ENCODE results near the gene KIF25.

The KIF25 gene

GRCh38 chr6:168052291-168052891 lies 54.9 kb downstream of the KIF25 start:
- H4K8ac ChIP-seq (ENCODE audit: low read depth, low read length), result no peak overlapping the region
- DNase-seq, result no peak
- H3K4me1 ChIP-seq (ENCODE audit: control insufficient read depth, low read depth, low read length), result no peaks in the 10 kb centered on the region
- no peak overlapping the region for H2BK120ac ChIP-seq (ENCODE audit: low read depth, low read length)
- H3K4me2 ChIP-seq (ENCODE audit: low read length), result no peak overlapping the region
- H2AK5ac ChIP-seq (ENCODE audit: low read length), result no peak overlapping the region
- no CpG with 5 or more reads among the region's 26 CpGs for WGBS (ENCODE audit: extremely low coverage, insufficient coverage, low lambda C conversion rate)
- no peak overlapping the region for H2BK5ac ChIP-seq (ENCODE audit: low read length)
- no peak overlapping the region for H3K4ac ChIP-seq (ENCODE audit: low read depth, low read length)
- H3K56ac ChIP-seq (ENCODE audit: low read length), result no peak overlapping the region
- no peak overlapping the region for H3K18ac ChIP-seq (ENCODE audit: low read length)
- no peak overlapping the region for H3K27ac ChIP-seq (ENCODE audit: low read depth, low read length)
- no peak overlapping the region for H3K4me3 ChIP-seq (ENCODE audit: low read length)
- H3K9ac ChIP-seq (ENCODE audit: low read length), result no peak overlapping the region
- no peak overlapping the region for H2BK15ac ChIP-seq (replicated peaks; ENCODE audit: low read depth)
- H3K23ac ChIP-seq (ENCODE audit: low read length), result no peak overlapping the region
- H3K27me3 ChIP-seq (ENCODE audit: insufficient read depth, low read length, poor library complexity), result no peaks in the 10 kb centered on the region
- H3K79me1 ChIP-seq (ENCODE audit: low read length), result no peaks in the 10 kb centered on the region
- H3K79me2 ChIP-seq (ENCODE audit: control insufficient read depth, insufficient read depth, low read length), result no peaks in the 10 kb centered on the region
- no peaks in the 10 kb centered on the region for H3K36me3 ChIP-seq (ENCODE audit: control insufficient read depth, insufficient read depth, low read length)
- no peak overlapping the region for H4K5ac ChIP-seq (ENCODE audit: low read length)

GRCh38 chr6:168053086-168053956 lies 55.9 kb downstream of the KIF25 start:
- Histone ChIP-seq H3K4ac (ENCODE audit: low read depth, low read length) (no peak overlapping the region), H3K4me2 (ENCODE audit: low read length) (no peak overlapping the region), H3K56ac (ENCODE audit: low read length) (no peak overlapping the region), H2AK5ac (ENCODE audit: low read length) (no peak overlapping the region), H3K79me2 (ENCODE audit: control insufficient read depth, insufficient read depth, low read length) (no peaks in the 10 kb centered on the region), H2BK15ac (replicated peaks; ENCODE audit: low read depth) (no peak overlapping the region), H3K18ac (ENCODE audit: low read length) (no peak overlapping the region), H2BK5ac (ENCODE audit: low read length) (no peak overlapping the region), H3K27me3 (ENCODE audit: insufficient read depth, low read length, poor library complexity) (no peaks in the 10 kb centered on the region), H3K4me1 (ENCODE audit: control insufficient read depth, low read depth, low read length) (no peaks in the 10 kb centered on the region), H2BK120ac (ENCODE audit: low read depth, low read length) (no peak overlapping the region), H4K5ac (ENCODE audit: low read length) (no peak overlapping the region), H3K23ac (ENCODE audit: low read length) (no peak overlapping the region), H3K27ac (ENCODE audit: low read depth, low read length) (no peak overlapping the region), H3K4me3 (ENCODE audit: low read length) (no peak overlapping the region), H3K36me3 (ENCODE audit: control insufficient read depth, insufficient read depth, low read length) (no peaks in the 10 kb centered on the region), H4K8ac (ENCODE audit: low read depth, low read length) (no peak overlapping the region), H3K9ac (ENCODE audit: low read length) (no peak overlapping the region), H3K79me1 (ENCODE audit: low read length) (no peaks in the 10 kb centered on the region)
- no CpG with 5 or more reads among the region's 38 CpGs for WGBS (ENCODE audit: extremely low coverage, insufficient coverage, low lambda C conversion rate)
- DNase-seq, result no peak

- H4K8ac ChIP-seq (ENCODE audit: low read depth, low read length), result no peak overlapping the region
- WGBS (ENCODE audit: extremely low coverage, insufficient coverage, low lambda C conversion rate), result no CpG with 5 or more reads among the region's 14 CpGs
Measured at GRCh38 chr6:168053957-168054471, 56.5 kb downstream of the KIF25 start.

GRCh38 chr6:168054765-168055560 lies 57.5 kb downstream of the KIF25 start:
- Histone ChIP-seq H4K8ac (ENCODE audit: low read depth, low read length) (no peak overlapping the region), H3K4me2 (ENCODE audit: low read length) (no peak overlapping the region), H3K9ac (ENCODE audit: low read length) (no peak overlapping the region), H4K5ac (ENCODE audit: low read length) (no peak overlapping the region), H3K27ac (ENCODE audit: low read depth, low read length) (no peak overlapping the region), H3K4ac (ENCODE audit: low read depth, low read length) (no peak overlapping the region), H2AK5ac (ENCODE audit: low read length) (no peak overlapping the region), H2BK5ac (ENCODE audit: low read length) (no peak overlapping the region), H3K23ac (ENCODE audit: low read length) (no peak overlapping the region), H3K79me2 (ENCODE audit: control insufficient read depth, insufficient read depth, low read length) (no peaks in the 10 kb centered on the region), H3K79me1 (ENCODE audit: low read length) (no peaks in the 10 kb centered on the region), H2BK15ac (replicated peaks; ENCODE audit: low read depth) (no peak overlapping the region), H3K4me1 (ENCODE audit: control insufficient read depth, low read depth, low read length) (no peaks in the 10 kb centered on the region), H3K4me3 (ENCODE audit: low read length) (no peak overlapping the region), H3K36me3 (ENCODE audit: control insufficient read depth, insufficient read depth, low read length) (no peaks in the 10 kb centered on the region), H3K27me3 (ENCODE audit: insufficient read depth, low read length, poor library complexity) (no peaks in the 10 kb centered on the region), H3K18ac (ENCODE audit: low read length) (no peak overlapping the region), H3K56ac (ENCODE audit: low read length) (no peak overlapping the region), H2BK120ac (ENCODE audit: low read depth, low read length) (no peak overlapping the region)
- no CpG with 5 or more reads among the region's 18 CpGs for WGBS (ENCODE audit: extremely low coverage, insufficient coverage, low lambda C conversion rate)
- DNase-seq, result no peak

More at GRCh38 chr6:168053957-168054471, 56.5 kb downstream of the KIF25 start:
- no peak overlapping the region for H3K4ac ChIP-seq (ENCODE audit: low read depth, low read length)
- no peaks in the 10 kb centered on the region for H3K79me2 ChIP-seq (ENCODE audit: control insufficient read depth, insufficient read depth, low read length)
- no peak overlapping the region for H2BK120ac ChIP-seq (ENCODE audit: low read depth, low read length)
- H3K27ac ChIP-seq (ENCODE audit: low read depth, low read length), result no peak overlapping the region
- DNase-seq, result no peak
- no peak overlapping the region for H3K56ac ChIP-seq (ENCODE audit: low read length)
- H3K4me3 ChIP-seq (ENCODE audit: low read length), result no peak overlapping the region
- no peaks in the 10 kb centered on the region for H3K36me3 ChIP-seq (ENCODE audit: control insufficient read depth, insufficient read depth, low read length)
- H2BK5ac ChIP-seq (ENCODE audit: low read length), result no peak overlapping the region
- H3K27me3 ChIP-seq (ENCODE audit: insufficient read depth, low read length, poor library complexity), result no peaks in the 10 kb centered on the region
- no peak overlapping the region for H2AK5ac ChIP-seq (ENCODE audit: low read length)
- no peak overlapping the region for H2BK15ac ChIP-seq (replicated peaks; ENCODE audit: low read depth)
- no peaks in the 10 kb centered on the region for H3K4me1 ChIP-seq (ENCODE audit: control insufficient read depth, low read depth, low read length)
- no peak overlapping the region for H3K23ac ChIP-seq (ENCODE audit: low read length)
- no peak overlapping the region for H3K18ac ChIP-seq (ENCODE audit: low read length)
- H3K4me2 ChIP-seq (ENCODE audit: low read length), result no peak overlapping the region
- no peaks in the 10 kb centered on the region for H3K79me1 ChIP-seq (ENCODE audit: low read length)
- H3K9ac ChIP-seq (ENCODE audit: low read length), result no peak overlapping the region
- no peak overlapping the region for H4K5ac ChIP-seq (ENCODE audit: low read length)

GRCh38 chr6:168055696-168056489 lies 58.4 kb downstream of the KIF25 start:
- Histone ChIP-seq H3K36me3 (ENCODE audit: control insufficient read depth, insufficient read depth, low read length) (no peaks in the 10 kb centered on the region), H3K9ac (ENCODE audit: low read length) (no peak overlapping the region), H2BK5ac (ENCODE audit: low read length) (no peak overlapping the region), H3K23ac (ENCODE audit: low read length) (no peak overlapping the region), H3K56ac (ENCODE audit: low read length) (no peak overlapping the region), H3K4me3 (ENCODE audit: low read length) (no peak overlapping the region), H3K4me1 (ENCODE audit: control insufficient read depth, low read depth, low read length) (no peaks in the 10 kb centered on the region), H4K5ac (ENCODE audit: low read length) (no peak overlapping the region), H2BK15ac (replicated peaks; ENCODE audit: low read depth) (no peak overlapping the region), H3K4me2 (ENCODE audit: low read length) (no peak overlapping the region), H3K18ac (ENCODE audit: low read length) (no peak overlapping the region), H2BK120ac (ENCODE audit: low read depth, low read length) (no peak overlapping the region), H3K79me2 (ENCODE audit: control insufficient read depth, insufficient read depth, low read length) (no peaks in the 10 kb centered on the region), H4K8ac (ENCODE audit: low read depth, low read length) (no peak overlapping the region), H3K4ac (ENCODE audit: low read depth, low read length) (no peak overlapping the region), H2AK5ac (ENCODE audit: low read length) (no peak overlapping the region), H3K79me1 (ENCODE audit: low read length) (no peaks in the 10 kb centered on the region), H3K27me3 (ENCODE audit: insufficient read depth, low read length, poor library complexity) (no peaks in the 10 kb centered on the region), H3K27ac (ENCODE audit: low read depth, low read length) (no peak overlapping the region)
- no peak for DNase-seq
- no CpG with 5 or more reads among the region's 22 CpGs for WGBS (ENCODE audit: extremely low coverage, insufficient coverage, low lambda C conversion rate)

All from mesendoderm (in vitro differentiated cells).